AG04450 (cell line): ENCODE measurements around the gene GOLGA1. TPM values are rescaled to one million over a fixed set of nuclear protein-coding genes. Genes with fewer than 3 reads are reported as not detected.

Experiments used
- CTCF ChIA-PET: fragments of 300-600, 350-600 bp; formaldehyde crosslinking; extraction: SDS; loops from one replicate; lab custom pipeline; 2022; ENCODE audit warnings: antibody characterized with exemption, inconsistent platforms; lab: Charles Lee
- POLR2A ChIA-PET: fragments of 350-600 bp; formaldehyde crosslinking; extraction: SDS; loops from one replicate; lab custom pipeline; 2021; ENCODE audit warnings: antibody characterized with exemption, inconsistent platforms; lab: Yijun Ruan, JAX
- DNase-seq: peaks from one replicate; pipeline ENCODE4 v3.0.0-alpha.2; 2011; ENCODE audit warnings: low read depth, low spot score
- H3K27ac ChIP-seq: one replicate; pipeline ENCODE4 v1.5.1; 2012; ENCODE audit warnings: low read depth, low read length, control low read depth
- H3K27me3 ChIP-seq: one replicate; pipeline ENCODE4 v1.6.0; 2012; ENCODE audit warnings: low read length; ENCODE audit not compliant: control insufficient read depth, insufficient read depth
- H3K4me3 ChIP-seq: 2 replicates; pipeline ENCODE4 v1.5.1; 2011; ENCODE audit warnings: mild to moderate bottlenecking, low read depth, low read length, control low read depth
- H3K9me3 ChIP-seq: 2 replicates; pipeline ENCODE4 v1.5.1; 2012; ENCODE audit warnings: low read length; ENCODE audit not compliant: control insufficient read depth, insufficient read depth
- polyA plus RNA-seq: library from polyadenylated mRNA; depleted of rRNA; stranded (reverse); fragments of >200 nt; gene quantifications from 2 replicates; pipeline ENCODE4 v1.2.3, GENCODE V29; 2011
- TF ChIP-seq, protein P1 (sequence below): IDR thresholded peaks from 2 replicates; pipeline ENCODE4 v1.5.1; 2011; ENCODE audit warnings: low read depth, low read length, control low read depth, inconsistent platforms

GOLGA1 gene
- polyA plus RNA-seq, 1 experiment = 13.1 TPM

- ChIA-PET CTCF (no interaction called here), POLR2A (interaction anchor here (1.0 to 1.3 kb wide), 3 partner anchors 184 to 300 kb away, joined by 4 to 6 read pairs (median 5); partner anchors contain the start of gene HSPA5)
- DNase-seq = no peak
Measured at GRCh38 chr9:124941679-124942561, 1.0 kb upstream of the GOLGA1 start.

DNA sequence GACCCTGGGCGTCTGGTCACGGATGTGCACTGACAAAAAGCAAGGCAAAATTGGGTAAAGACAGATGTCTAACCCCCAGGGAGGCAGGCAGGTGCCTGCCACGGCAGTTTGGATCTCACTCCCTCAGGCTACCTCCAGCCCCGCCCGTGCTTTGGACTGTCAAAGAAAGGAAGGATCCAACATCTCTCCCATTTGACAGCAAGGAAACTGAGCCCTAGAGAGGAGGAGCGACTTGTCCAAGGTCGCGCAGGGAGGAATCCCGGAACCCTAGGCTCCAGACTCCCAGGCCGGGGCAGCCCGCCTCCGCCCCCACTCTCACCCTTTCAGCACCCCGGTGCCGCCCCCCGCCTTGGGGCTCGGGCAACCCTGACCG, 376 bp downstream of the GOLGA1 start:
- POLR2A ChIA-PET = no interaction called here
- H3K27ac ChIP-seq = peak overlapping the region; percentile 90
- H3K27me3 ChIP-seq = no peaks in the 10 kb centered on the region
- H3K4me3 ChIP-seq = peak overlapping the region; percentile 83
- no peak for DNase-seq
- TF ChIP-seq, protein P1, sequence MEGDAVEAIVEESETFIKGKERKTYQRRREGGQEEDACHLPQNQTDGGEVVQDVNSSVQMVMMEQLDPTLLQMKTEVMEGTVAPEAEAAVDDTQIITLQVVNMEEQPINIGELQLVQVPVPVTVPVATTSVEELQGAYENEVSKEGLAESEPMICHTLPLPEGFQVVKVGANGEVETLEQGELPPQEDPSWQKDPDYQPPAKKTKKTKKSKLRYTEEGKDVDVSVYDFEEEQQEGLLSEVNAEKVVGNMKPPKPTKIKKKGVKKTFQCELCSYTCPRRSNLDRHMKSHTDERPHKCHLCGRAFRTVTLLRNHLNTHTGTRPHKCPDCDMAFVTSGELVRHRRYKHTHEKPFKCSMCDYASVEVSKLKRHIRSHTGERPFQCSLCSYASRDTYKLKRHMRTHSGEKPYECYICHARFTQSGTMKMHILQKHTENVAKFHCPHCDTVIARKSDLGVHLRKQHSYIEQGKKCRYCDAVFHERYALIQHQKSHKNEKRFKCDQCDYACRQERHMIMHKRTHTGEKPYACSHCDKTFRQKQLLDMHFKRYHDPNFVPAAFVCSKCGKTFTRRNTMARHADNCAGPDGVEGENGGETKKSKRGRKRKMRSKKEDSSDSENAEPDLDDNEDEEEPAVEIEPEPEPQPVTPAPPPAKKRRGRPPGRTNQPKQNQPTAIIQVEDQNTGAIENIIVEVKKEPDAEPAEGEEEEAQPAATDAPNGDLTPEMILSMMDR = no peak
- CTCF ChIA-PET = interaction anchor here (1.3 kb wide), 1 partner anchor 46 kb away, joined by 3 read pairs; no protein-coding TSS in a partner anchor
- H3K9me3 ChIP-seq = no peaks in the 10 kb centered on the region; the same call in 1 of the 2 replicates

More at GRCh38 chr9:124941679-124942561, 1.0 kb upstream of the GOLGA1 start:
- TF ChIP-seq, protein P1 = no peak
- no peaks in the 10 kb centered on the region; the same call in 1 of the 2 replicates for H3K9me3 ChIP-seq
- peak overlapping the region; percentile 83 for H3K4me3 ChIP-seq
- peak overlapping the region; percentile 96 for H3K27ac ChIP-seq
- no peaks in the 10 kb centered on the region for H3K27me3 ChIP-seq

DNA sequence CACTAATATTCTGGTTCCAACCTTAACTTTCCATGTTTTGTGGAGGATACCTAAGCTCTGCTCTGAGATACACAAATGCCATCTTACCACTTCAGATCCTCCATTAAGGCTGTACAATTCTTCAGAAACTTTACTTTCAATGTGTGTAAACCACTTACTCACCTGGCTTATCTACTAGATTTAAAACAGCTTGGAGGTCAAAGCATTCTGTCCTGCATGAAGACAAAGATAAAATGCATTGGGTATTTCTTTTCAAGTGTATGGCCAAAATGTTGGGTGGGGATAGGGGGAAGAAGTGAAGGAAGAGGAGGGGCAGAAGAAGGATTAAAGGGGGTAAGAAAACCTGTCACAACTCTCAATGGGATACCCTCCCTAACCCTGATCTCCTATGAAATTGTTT, 939 bp downstream of the GOLGA1 start:
- POLR2A ChIA-PET = interaction anchor here (0.5 to 0.6 kb wide), 2 partner anchors 106 to 254 kb away, joined by 3 to 4 read pairs; no protein-coding TSS in a partner anchor
- DNase-seq = no peak
- no peaks in the 10 kb centered on the region; the same call in 1 of the 2 replicates for H3K9me3 ChIP-seq
- peak overlapping the region; percentile 83 for H3K4me3 ChIP-seq
- H3K27me3 ChIP-seq = no peaks in the 10 kb centered on the region
- H3K27ac ChIP-seq = no peak overlapping the region
- CTCF ChIA-PET = interaction anchor here (0.5 to 1.3 kb wide), 3 partner anchors 46 to 200 kb away, joined by 3 to 6 read pairs (median 3); no protein-coding TSS in a partner anchor
- TF ChIP-seq, protein P1 = no peak

DNA sequence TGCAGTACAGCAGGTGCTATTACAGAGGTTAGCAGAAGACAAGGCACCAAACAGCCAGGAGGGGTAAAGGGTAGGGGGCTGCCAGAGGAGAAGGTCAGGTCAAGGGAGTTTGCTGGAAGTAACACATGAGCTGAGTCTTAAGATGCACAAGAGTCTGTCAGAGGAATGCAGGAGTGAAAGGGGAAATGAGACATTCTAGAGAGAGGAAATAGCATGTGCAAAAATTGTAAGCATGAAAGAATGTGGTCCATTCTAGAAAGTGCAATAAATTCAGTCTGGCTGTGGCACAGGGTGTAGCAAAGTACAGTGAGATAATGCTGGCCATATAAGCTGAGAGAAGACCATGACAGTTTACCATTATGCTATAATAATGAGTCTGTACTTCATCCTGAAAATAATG, 6.6 kb downstream of the GOLGA1 start:
- Histone ChIP-seq H3K27me3 (no peaks in the 10 kb centered on the region), H3K9me3 (no peaks in the 10 kb centered on the region), H3K4me3 (no peak overlapping the region), H3K27ac (no peak overlapping the region)
- DNase-seq = peak; percentile 29
- POLR2A ChIA-PET = interaction anchor here (0.6 to 1.2 kb wide), 2 partner anchors 192 to 307 kb away, joined by 3 read pairs; partner anchors contain the start of gene HSPA5
- CTCF ChIA-PET = no interaction called here
- TF ChIP-seq, protein P1 = no peak

DNA sequence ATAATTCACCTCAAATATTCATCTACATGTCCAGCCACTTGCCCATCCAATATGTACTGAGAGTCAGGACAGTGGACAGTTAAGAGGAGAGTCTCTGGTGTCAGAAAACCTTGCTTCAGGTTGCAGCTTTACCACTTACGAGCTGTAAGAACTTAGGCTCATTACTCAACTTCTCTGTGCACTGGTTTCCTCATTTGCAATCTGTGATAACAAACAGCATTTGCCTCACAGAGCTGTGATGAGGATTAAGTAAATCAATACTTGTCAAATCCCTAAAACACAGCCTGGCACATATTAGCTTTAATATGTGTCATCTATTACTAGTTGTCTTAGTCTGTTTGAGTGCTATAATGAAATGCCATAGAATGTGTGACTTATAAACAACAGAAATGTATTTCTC, 8.6 kb downstream of the GOLGA1 start:
- CTCF ChIA-PET = no interaction called here
- Histone ChIP-seq H3K9me3 (no peaks in the 10 kb centered on the region), H3K27me3 (no peaks in the 10 kb centered on the region), H3K4me3 (no peak overlapping the region), H3K27ac (no peak overlapping the region)
- no peak for DNase-seq
- TF ChIP-seq, protein P1 = no peak
- POLR2A ChIA-PET = no interaction called here
